HCT116 (cell line): Measurements from ENCODE around the gene TELO2. TPM values are rescaled to one million over a fixed set of nuclear protein-coding genes. Genes with fewer than 3 reads are reported as not detected.

ENCODE experiments used
- ATAC-seq: fragments of 200-7000 bp; cut with Tn5 transposase; 2 replicates; pipeline ENCODE4 v1.9.1; 2020; ENCODE audit warnings: mild to moderate bottlenecking, moderate library complexity
- BruUV-seq: library from RNA; stranded (reverse); fragments of 400-500 nt; replicated peaks from 2 replicates; lab custom pipeline; 2021; lab: Mats Ljungman, UMichigan
- CTCF ChIA-PET: fragments of 300-600 bp; sonication (Branson Sonifier 250); formaldehyde crosslinking; loops from one replicate; lab custom pipeline; 2021; ENCODE audit warnings: antibody characterized with exemption; lab: Charles Lee
- POLR2A ChIA-PET: fragments of 300-600, 350-600 bp; sonication (Branson Sonifier 250); formaldehyde crosslinking; loops from one replicate; lab custom pipeline; 2021; ENCODE audit warnings: antibody characterized with exemption; lab: Charles Lee
- RAD21 ChIA-PET, 2 experiments: fragments of 300-600 bp; sonication (Branson Sonifier 250); formaldehyde crosslinking; loops; one replicate each; lab custom pipeline; 2023; ENCODE audit warnings: low total read pairs in 2 of 2; ENCODE audit not compliant: uncharacterized antibody in 2 of 2, unreplicated experiment in 2 of 2, low non-redundant PET in 1 of 2; lab: Charles Lee
- DNase-seq: peaks from one replicate; pipeline ENCODE4 v3.0.0-alpha.2; 2010; ENCODE audit warnings: low read depth, low spot score
- H2AFZ ChIP-seq: fragments of 200-600 bp; shearing (Covaris generic), sonication (generic); 2 replicates; pipeline ENCODE4 v1.6.1; 2017; ENCODE audit warnings: low read depth, mixed run types, mixed read lengths, antibody characterized with exemption, low read length; ENCODE audit not compliant: poor library complexity, severe bottlenecking
- H3K27ac ChIP-seq: 2 replicates; pipeline ENCODE4 v1.5.1; 2012; ENCODE audit warnings: low read depth, low read length
- H3K27me3 ChIP-seq: fragments of 200-600 bp; sonication (generic); 2 replicates; pipeline ENCODE4 v1.6.1; 2016; ENCODE audit warnings: mixed run types, low read length, mixed read lengths; ENCODE audit not compliant: insufficient read depth
- H3K36me3 ChIP-seq, 2 experiments: fragments of 200-500 bp in 1 of 2; fragments of 200-600 bp in 1 of 2; sonication (Bioruptor generic) in 1 of 2; sonication (generic) in 1 of 2; 2 replicates each; pipeline versions ENCODE4 v1.5.1 to v1.6.1; 2014 to 2016; ENCODE audit warnings: low read length in 2 of 2, inconsistent platforms in 1 of 2, mixed read lengths in 1 of 2, mixed run types in 1 of 2; ENCODE audit not compliant: insufficient read depth in 2 of 2, control insufficient read depth in 1 of 2
- H3K4me1 ChIP-seq, 2 experiments: fragments of 200-600 bp in 1 of 2; sonication (generic) in 1 of 2; 2 replicates each; pipeline versions ENCODE4 v1.5.1 to v1.6.1; 2012 to 2017; ENCODE audit warnings: low read length in 2 of 2, inconsistent platforms in 1 of 2, mild to moderate bottlenecking in 1 of 2, mixed read lengths in 1 of 2, mixed run types in 1 of 2, moderate library complexity in 1 of 2; ENCODE audit not compliant: insufficient read depth in 2 of 2, control insufficient read depth in 1 of 2
- H3K4me2 ChIP-seq: fragments of 200-600 bp; sonication (generic); 2 replicates; pipeline ENCODE4 v1.6.1; 2017; ENCODE audit warnings: mixed run types, low read length, mixed read lengths
- H3K4me3 ChIP-seq, 2 experiments: fragments of 200-600 bp in 1 of 2; sonication (generic) in 1 of 2; replicated peaks in 1 of 2; 2 replicates each; pipeline ENCODE4 v1.5.1; 2011 to 2016; ENCODE audit warnings: low read length in 2 of 2, control low read depth in 1 of 2, low read depth in 1 of 2, mild to moderate bottlenecking in 1 of 2, mixed read lengths in 1 of 2, mixed run types in 1 of 2
- H3K79me2 ChIP-seq: fragments of 200-600 bp; sonication (generic); 2 replicates; pipeline ENCODE4 v1.6.1; 2017; ENCODE audit warnings: mild to moderate bottlenecking, mixed run types, low read length, moderate library complexity, mixed read lengths; ENCODE audit not compliant: insufficient read depth
- H3K9ac ChIP-seq: fragments of 200-600 bp; sonication (generic); 2 replicates; pipeline ENCODE4 v1.6.1; 2016; ENCODE audit warnings: low read length, mixed read lengths
- H3K9me2 ChIP-seq: fragments of 200-600 bp; sonication (generic), shearing (Covaris generic); 2 replicates; pipeline ENCODE4 v1.6.1; 2017; ENCODE audit warnings: mixed run types, mild to moderate bottlenecking, moderate library complexity; ENCODE audit not compliant: insufficient read depth
- H3K9me3 ChIP-seq, 2 experiments: fragments of 200-500 bp in 1 of 2; fragments of 200-600 bp in 1 of 2; sonication (Bioruptor generic) in 1 of 2; sonication (generic) in 1 of 2; 2 replicates each; pipeline ENCODE4 v1.6.1; 2014 to 2017; ENCODE audit warnings: low read length in 2 of 2, mixed read lengths in 2 of 2, inconsistent platforms in 1 of 2, low read depth in 1 of 2, mild to moderate bottlenecking in 1 of 2, mixed run types in 1 of 2, moderate library complexity in 1 of 2; ENCODE audit not compliant: control insufficient read depth in 1 of 2, insufficient read depth in 1 of 2
- H4K20me1 ChIP-seq: fragments of 200-600 bp; sonication (generic), shearing (Covaris generic); 2 replicates; pipeline ENCODE4 v1.6.1; 2017; ENCODE audit warnings: mixed run types, mild to moderate bottlenecking, moderate library complexity; ENCODE audit not compliant: insufficient read depth
- MAX ChIP-seq: IDR thresholded peaks from 2 replicates; pipeline ENCODE4 v1.6.1; 2012
- RAD21 ChIP-seq: IDR thresholded peaks from 2 replicates; pipeline ENCODE4 v1.6.1; 2012; ENCODE audit warnings: low read depth, mild to moderate bottlenecking
- TCF7L2 ChIP-seq: IDR thresholded peaks from 2 replicates; pipeline ENCODE4 v1.7.0; 2011; ENCODE audit warnings: borderline replicate concordance, inconsistent platforms; ENCODE audit not compliant: insufficient read depth, insufficient read length; ENCODE audit errors: extremely low read depth
- intact Hi-C: fragments of 100-400 bp; cut with micrococcal nuclease; formaldehyde crosslinking; loops from 2 replicates; pipeline ENCODE4 v1.10.0; 2022
- total RNA-seq: library from RNA; stranded (reverse); gene quantifications from one replicate; pipeline ENCODE4 v1.2.1, GENCODE V29; 2021; ENCODE audit not compliant: unreplicated experiment

TELO2 gene
- total RNA-seq, 1 experiment from 2014 or later, result 74.3 TPM

- Histone ChIP-seq H3K79me2 (no peaks in the 10 kb centered on the region), H2AFZ (no peak overlapping the region), H3K4me3 (no peak overlapping the region), H4K20me1 (no peaks in the 10 kb centered on the region), H3K4me2 (no peak overlapping the region), H3K27ac (no peak overlapping the region), H3K9ac (no peak overlapping the region), H3K9me2 (no peaks in the 10 kb centered on the region), H3K27me3 (no peaks in the 10 kb centered on the region), H3K9me3 (no peaks in the 10 kb centered on the region), H3K36me3 (peaks cover 8 to 28% of the 10 kb centered on the region in 2 experiments; a peak in 3 of 4 replicates), H3K4me1 (no peaks in the 10 kb centered on the region)
- ChIA-PET POLR2A (no interaction called here), RAD21 (no interaction called here), CTCF (no interaction called here)
- TSS peak; percentile 17 for BruUV-seq
- no peak for ATAC-seq
- TF ChIP-seq RAD21 (no peak), TCF7L2 (no peak)
- intact Hi-C loops, result no loop called here
- no peak for DNase-seq
Measured at GRCh38 chr16:1503110-1503955, 10.2 kb downstream of the TELO2 start.

GRCh38 chr16:1505073-1505844, 12.1 kb downstream of the TELO2 start:
- Histone ChIP-seq H2AFZ (no peak overlapping the region), H4K20me1 (no peaks in the 10 kb centered on the region), H3K9me2 (no peaks in the 10 kb centered on the region), H3K9ac (no peak overlapping the region), H3K36me3 (peaks cover 11 to 22% of the 10 kb centered on the region in 2 experiments; a peak in 3 of 4 replicates), H3K9me3 (no peaks in the 10 kb centered on the region), H3K79me2 (no peaks in the 10 kb centered on the region), H3K27me3 (no peaks in the 10 kb centered on the region), H3K27ac (no peak overlapping the region), H3K4me3 (no peak overlapping the region), H3K4me2 (no peak overlapping the region), H3K4me1 (no peaks in the 10 kb centered on the region)
- CTCF ChIA-PET, result no interaction called here
- RAD21 ChIA-PET, result no interaction called here
- ATAC-seq, result no peak
- no peak for DNase-seq
- POLR2A ChIA-PET, result no interaction called here
- TF ChIP-seq MAX, result no peak
- intact Hi-C loops, result no loop called here
- no TSS peak for BruUV-seq
